IgD-negative memory B cell (primary cell): ENCODE measurements around the gene FASTK. TPM values are rescaled to one million over a fixed set of nuclear protein-coding genes. Genes with fewer than 3 reads are reported as not detected.

Experiments used
- H3K27ac Mint-ChIP-seq, 3 donors: one replicate each; pipeline ENCODE4 v1.8.0; 2020 to 2022; ENCODE audit warnings: mild to moderate bottlenecking in 3 of 3, mixed read lengths in 3 of 3, moderate library complexity in 1 of 3
- H3K27me3 Mint-ChIP-seq: one replicate; pipeline ENCODE4 v1.8.0; 2021; ENCODE audit warnings: mixed read lengths
- H3K36me3 Mint-ChIP-seq: one replicate; pipeline ENCODE4 v1.8.0; 2020; ENCODE audit warnings: mild to moderate bottlenecking, mixed read lengths
- H3K4me1 Mint-ChIP-seq, 3 donors: one replicate each; pipeline ENCODE4 v1.8.0; 2020 to 2022; ENCODE audit warnings: mixed read lengths in 3 of 3, mild to moderate bottlenecking in 1 of 3
- H3K4me3 Mint-ChIP-seq, 4 donors: one replicate each; pipeline ENCODE4 v1.8.0; 2020 to 2022; ENCODE audit warnings: mild to moderate bottlenecking in 4 of 4, mixed read lengths in 4 of 4, moderate library complexity in 3 of 4
- H3K9me3 Mint-ChIP-seq, 3 donors: one replicate each; pipeline ENCODE4 v1.8.0; 2020 to 2021; ENCODE audit warnings: mixed read lengths in 3 of 3, mild to moderate bottlenecking in 1 of 3
- polyA plus RNA-seq: library from polyadenylated mRNA; unstranded; fragments of 300-500 nt; fragmentation: Illumina TruSeq; gene quantifications from one replicate; pipeline ENCODE4 v1.2.3, GENCODE V29; 2021

Gene FASTK
- polyA plus RNA-seq, 1 donor from 2014 or later: 55.4 TPM

- no peaks in the 10 kb centered on the region for H3K9me3 Mint-ChIP-seq
- H3K4me3 Mint-ChIP-seq: no peak overlapping the region
- H3K27me3 Mint-ChIP-seq: no peaks in the 10 kb centered on the region
- peaks cover 11% of the 10 kb centered on the region for H3K36me3 Mint-ChIP-seq
- H3K27ac Mint-ChIP-seq: peak overlapping the region in 1 of 3 donors; percentile 67
- H3K4me1 Mint-ChIP-seq: peaks cover 4 to 8% (median 5%) of the 10 kb centered on the region in 3 donors
Observed at GRCh38 chr7:151122276-151122675, 41.7 kb upstream of the FASTK start.

DNA sequence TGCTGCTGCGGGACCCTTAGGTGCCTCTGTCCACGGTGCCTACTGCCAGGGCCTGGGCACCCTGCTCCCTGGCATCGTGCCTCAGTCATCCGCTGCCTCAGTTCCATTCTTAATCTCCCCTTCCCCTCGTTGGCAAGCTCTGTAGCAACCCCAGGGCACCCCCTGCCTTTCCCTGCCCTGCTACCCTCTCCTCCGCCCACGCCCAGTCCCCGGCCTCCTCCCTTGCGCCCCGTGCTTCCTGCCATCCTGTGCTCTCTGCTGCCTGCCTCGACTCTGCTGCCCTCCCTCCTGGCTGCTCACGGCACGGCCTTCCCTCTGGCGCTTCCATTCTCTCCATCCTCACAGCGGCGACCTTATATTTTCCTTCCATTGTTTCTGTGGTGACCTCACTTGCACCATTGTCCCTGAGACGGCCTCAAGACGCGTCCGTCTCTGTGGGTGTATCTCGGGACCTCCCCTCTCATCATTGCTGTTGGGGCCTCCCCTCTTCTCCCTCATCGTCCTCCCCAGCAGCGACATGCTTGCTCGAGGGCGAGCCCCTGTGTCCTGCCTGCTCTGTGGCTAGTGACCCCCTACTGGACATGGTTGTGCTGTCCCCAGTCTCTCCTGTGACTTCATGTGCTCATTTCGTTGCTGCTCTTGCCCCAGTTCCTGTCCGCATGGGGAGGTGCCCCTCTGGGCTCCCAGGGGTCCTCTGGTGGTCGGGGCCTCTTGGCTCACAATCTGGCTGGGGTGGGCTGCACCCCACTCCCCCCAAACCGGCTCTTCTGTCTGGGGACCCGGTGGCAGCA, 41.0 kb upstream of the FASTK start:
- Mint-ChIP-seq H3K9me3 (no peaks in the 10 kb centered on the region), H3K27me3 (no peaks in the 10 kb centered on the region), H3K4me3 (peak overlapping the region in 1 of 4 donors; percentile 28), H3K4me1 (peaks cover 4 to 8% (median 5%) of the 10 kb centered on the region in 3 donors), H3K27ac (peak overlapping the region in 1 of 3 donors; percentile 73), H3K36me3 (peaks cover 11% of the 10 kb centered on the region)

DNA sequence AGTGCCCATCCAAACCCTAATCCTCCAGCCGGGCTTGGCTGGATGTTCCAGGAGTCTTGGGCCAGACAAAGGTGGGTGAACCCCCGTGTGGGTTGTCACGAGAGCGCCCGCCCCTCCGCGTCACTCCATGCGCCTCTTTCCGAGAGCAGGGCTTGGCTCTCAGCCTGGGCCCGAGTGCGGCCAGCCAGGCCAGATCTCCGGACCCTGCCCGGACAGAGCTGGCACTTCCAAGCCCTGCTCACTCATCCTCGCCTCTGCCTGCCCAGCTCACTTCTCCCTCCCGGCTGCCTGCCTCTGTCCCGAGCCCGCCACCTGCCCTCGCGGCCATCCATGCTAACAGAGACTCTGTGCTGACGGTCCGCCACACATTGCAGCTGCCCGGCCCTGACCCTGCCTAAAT, 40.3 kb upstream of the FASTK start:
- Mint-ChIP-seq H3K27ac (no peak overlapping the region), H3K4me3 (no peak overlapping the region), H3K4me1 (peaks cover 4 to 8% (median 5%) of the 10 kb centered on the region in 3 donors), H3K27me3 (peaks cover under 1% of the 10 kb centered on the region), H3K9me3 (no peaks in the 10 kb centered on the region), H3K36me3 (peaks cover 11% of the 10 kb centered on the region)

- Mint-ChIP-seq H3K36me3 (peaks cover 11% of the 10 kb centered on the region), H3K27ac (no peak overlapping the region), H3K27me3 (peaks cover 4% of the 10 kb centered on the region), H3K4me1 (peaks cover 4 to 8% (median 5%) of the 10 kb centered on the region in 3 donors), H3K9me3 (no peaks in the 10 kb centered on the region), H3K4me3 (no peak overlapping the region)
Observed at GRCh38 chr7:151119902-151120301, 39.3 kb upstream of the FASTK start.

DNA sequence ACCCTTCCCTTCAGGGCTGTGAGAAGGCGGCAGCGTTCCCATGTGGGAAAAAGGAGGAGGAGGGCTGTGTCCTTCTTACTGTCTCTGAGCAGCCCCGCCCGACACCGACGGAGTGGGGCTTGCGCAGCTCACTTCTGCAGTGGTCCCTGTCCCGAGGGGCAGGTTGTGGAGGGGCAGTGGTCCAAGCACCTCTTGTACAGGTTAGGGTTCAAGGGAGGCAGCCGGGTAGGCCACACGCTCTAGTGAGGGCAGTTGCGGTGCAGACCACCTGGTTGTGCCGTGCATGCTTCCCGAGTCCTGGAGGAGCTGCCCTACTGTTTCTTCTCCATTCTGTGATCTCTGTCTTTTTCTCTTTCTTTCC, 38.4 kb upstream of the FASTK start:
- Mint-ChIP-seq H3K9me3 (no peaks in the 10 kb centered on the region), H3K27me3 (peaks cover 4% of the 10 kb centered on the region), H3K4me1 (peaks cover 3 to 5% (median 3%) of the 10 kb centered on the region in 3 donors), H3K27ac (peak overlapping the region in 1 of 3 donors; percentile 36), H3K4me3 (peak overlapping the region in 1 of 4 donors; percentile 62), H3K36me3 (peaks cover 11% of the 10 kb centered on the region)

GRCh38 chr7:151118108-151119054, 37.8 kb upstream of the FASTK start:
- H3K36me3 Mint-ChIP-seq: peaks cover 6% of the 10 kb centered on the region
- peaks cover 0 to 3% (median 2%) of the 10 kb centered on the region in 3 donors for H3K4me1 Mint-ChIP-seq
- peak overlapping the region in 1 of 4 donors; percentile 62 for H3K4me3 Mint-ChIP-seq
- H3K27ac Mint-ChIP-seq: no peak overlapping the region
- peaks cover 9% of the 10 kb centered on the region for H3K27me3 Mint-ChIP-seq
- no peaks in the 10 kb centered on the region for H3K9me3 Mint-ChIP-seq

DNA sequence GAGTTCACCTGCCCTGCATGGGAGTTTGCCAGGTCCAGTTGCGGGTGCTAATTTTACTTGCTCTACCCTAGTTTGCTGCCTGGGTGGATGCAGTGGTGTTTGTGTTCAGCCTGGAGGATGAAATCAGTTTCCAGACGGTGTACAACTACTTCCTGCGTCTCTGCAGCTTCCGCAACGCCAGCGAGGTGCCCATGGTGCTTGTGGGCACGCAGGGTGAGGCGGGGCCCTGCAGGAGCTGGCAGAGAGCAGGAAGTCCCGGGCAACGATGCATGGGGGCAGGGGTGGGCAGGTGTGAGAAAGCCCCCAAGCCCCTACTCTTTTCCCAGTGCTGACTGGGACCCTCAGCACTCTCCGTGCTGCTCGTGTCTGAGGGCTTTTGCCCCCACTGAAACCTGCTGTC, 37.0 kb upstream of the FASTK start:
- peaks cover 0 to 3% (median 2%) of the 10 kb centered on the region in 3 donors for H3K4me1 Mint-ChIP-seq
- peaks cover 15% of the 10 kb centered on the region for H3K27me3 Mint-ChIP-seq
- peak overlapping the region in 3 of 4 donors; percentile 20 to 76 (median 65) for H3K4me3 Mint-ChIP-seq
- H3K27ac Mint-ChIP-seq: peak overlapping the region in 2 of 3 donors; percentile 21 to 43
- peaks cover 5% of the 10 kb centered on the region for H3K36me3 Mint-ChIP-seq
- no peaks in the 10 kb centered on the region for H3K9me3 Mint-ChIP-seq

GRCh38 chr7:151116603-151117440, 36.2 kb upstream of the FASTK start:
- H3K4me1 Mint-ChIP-seq: peaks cover 0 to 3% (median 2%) of the 10 kb centered on the region in 3 donors
- peaks cover 15% of the 10 kb centered on the region for H3K27me3 Mint-ChIP-seq
- H3K4me3 Mint-ChIP-seq: peak overlapping the region in 3 of 4 donors; percentile 20 to 81 (median 72)
- H3K9me3 Mint-ChIP-seq: no peaks in the 10 kb centered on the region
- peaks cover 5% of the 10 kb centered on the region for H3K36me3 Mint-ChIP-seq
- peak overlapping the region in 1 of 3 donors; percentile 21 for H3K27ac Mint-ChIP-seq

GRCh38 chr7:151115836-151116418, 35.3 kb upstream of the FASTK start:
- Mint-ChIP-seq H3K9me3 (no peaks in the 10 kb centered on the region), H3K4me1 (peaks cover 0 to 3% (median 2%) of the 10 kb centered on the region in 3 donors)

DNA sequence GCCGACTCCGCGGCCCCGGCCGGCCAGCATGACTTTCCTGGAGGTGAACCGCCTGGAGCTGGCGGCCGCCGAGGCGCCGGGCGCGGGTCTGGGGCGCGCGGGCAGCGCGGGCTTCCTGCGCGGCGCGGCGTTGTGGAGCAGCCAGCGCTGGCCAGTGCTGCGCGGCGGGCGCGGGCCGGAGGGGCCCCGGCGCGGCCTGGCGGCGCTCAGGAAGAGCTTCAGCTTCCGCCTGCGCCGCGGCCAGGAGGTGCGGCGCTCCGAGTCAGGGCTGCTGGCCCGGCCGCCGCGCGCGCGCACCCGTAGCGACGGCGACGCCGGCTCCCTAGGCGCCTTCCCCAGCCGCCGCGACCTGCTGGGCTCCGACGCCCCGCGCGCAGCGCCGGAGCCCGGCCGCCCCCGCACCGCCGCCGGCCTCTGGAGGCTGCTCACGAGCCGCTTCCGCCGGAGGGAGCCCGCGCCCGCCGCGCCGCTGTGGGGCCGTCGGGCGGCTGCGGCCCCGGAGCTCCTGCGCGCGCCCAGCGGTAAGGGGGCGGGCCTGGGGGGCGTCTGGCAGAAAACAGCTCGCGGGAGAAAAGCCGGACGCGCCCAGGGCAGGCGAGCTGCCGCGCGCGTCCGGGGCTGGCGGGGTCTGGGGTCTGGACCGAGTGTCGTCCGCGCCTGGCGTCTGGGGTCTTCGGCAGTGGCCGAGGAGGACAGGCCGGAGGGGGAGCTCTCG, 34.7 kb upstream of the FASTK start:
- Mint-ChIP-seq H3K27ac (no peak overlapping the region), H3K9me3 (no peaks in the 10 kb centered on the region), H3K4me3 (peak overlapping the region in 3 of 4 donors; percentile 46 to 86 (median 73)), H3K27me3 (peaks cover 15% of the 10 kb centered on the region), H3K36me3 (peaks cover 5% of the 10 kb centered on the region), H3K4me1 (peaks cover 0 to 3% (median 2%) of the 10 kb centered on the region in 3 donors)

More at GRCh38 chr7:151115836-151116418, 35.3 kb upstream of the FASTK start:
- Mint-ChIP-seq H3K4me3 (peak overlapping the region in 3 of 4 donors; percentile 46 to 86 (median 73)), H3K27me3 (peaks cover 15% of the 10 kb centered on the region), H3K27ac (no peak overlapping the region), H3K36me3 (peaks cover 5% of the 10 kb centered on the region)

DNA sequence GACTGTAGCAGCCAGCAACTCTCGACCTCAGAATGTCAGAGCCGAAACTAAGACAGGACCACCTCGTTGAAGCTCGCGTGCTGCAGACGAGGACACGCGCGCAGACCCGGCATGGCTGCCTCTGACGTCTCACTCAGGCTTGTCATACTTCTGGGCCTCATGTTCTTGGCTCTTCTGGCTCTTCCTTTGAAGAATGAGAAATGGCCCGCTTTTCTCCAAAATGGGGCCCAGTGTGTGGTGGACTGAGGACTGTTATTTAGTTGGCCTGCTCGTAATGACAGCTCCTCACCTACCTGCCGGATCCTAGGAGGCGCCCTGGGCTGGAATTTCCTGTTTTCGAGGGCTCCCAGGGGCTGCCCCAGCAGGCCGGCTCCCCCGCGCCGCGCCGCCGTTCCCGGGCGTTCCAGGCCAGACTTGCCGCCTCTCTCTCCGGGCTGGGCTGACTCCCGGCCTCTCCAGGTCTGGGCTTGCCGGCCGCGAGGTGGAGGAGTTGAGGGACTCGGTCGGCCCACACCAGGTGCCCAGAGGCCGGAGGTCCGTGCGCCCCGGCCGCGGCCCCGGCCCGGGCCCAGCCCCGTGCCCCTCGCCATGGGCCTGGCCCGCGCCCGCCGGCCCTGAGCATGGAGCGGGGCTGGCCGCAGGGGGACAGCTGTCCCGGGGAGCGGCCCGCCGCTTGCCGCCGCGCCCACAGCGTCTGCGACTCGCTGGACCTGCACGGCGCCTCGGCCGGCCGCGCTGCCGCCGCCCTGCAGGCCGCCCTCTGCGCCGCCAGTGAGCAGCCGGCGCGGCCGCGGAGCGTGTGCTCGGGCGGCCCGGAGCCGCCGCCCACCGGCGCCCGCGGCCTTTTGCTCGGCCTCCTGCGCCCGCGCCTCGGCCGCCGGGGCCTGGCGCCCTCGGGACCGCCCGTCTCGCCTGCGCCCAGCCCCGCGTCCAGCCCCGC, 33.8 kb upstream of the FASTK start:
- Mint-ChIP-seq H3K9me3 (no peaks in the 10 kb centered on the region), H3K27me3 (peaks cover 15% of the 10 kb centered on the region), H3K4me3 (peak overlapping the region in 2 of 4 donors; percentile 55 to 77), H3K4me1 (peaks cover 0 to 3% (median 2%) of the 10 kb centered on the region in 3 donors), H3K36me3 (peaks cover 2% of the 10 kb centered on the region), H3K27ac (peak overlapping the region in 1 of 3 donors; percentile 28)

DNA sequence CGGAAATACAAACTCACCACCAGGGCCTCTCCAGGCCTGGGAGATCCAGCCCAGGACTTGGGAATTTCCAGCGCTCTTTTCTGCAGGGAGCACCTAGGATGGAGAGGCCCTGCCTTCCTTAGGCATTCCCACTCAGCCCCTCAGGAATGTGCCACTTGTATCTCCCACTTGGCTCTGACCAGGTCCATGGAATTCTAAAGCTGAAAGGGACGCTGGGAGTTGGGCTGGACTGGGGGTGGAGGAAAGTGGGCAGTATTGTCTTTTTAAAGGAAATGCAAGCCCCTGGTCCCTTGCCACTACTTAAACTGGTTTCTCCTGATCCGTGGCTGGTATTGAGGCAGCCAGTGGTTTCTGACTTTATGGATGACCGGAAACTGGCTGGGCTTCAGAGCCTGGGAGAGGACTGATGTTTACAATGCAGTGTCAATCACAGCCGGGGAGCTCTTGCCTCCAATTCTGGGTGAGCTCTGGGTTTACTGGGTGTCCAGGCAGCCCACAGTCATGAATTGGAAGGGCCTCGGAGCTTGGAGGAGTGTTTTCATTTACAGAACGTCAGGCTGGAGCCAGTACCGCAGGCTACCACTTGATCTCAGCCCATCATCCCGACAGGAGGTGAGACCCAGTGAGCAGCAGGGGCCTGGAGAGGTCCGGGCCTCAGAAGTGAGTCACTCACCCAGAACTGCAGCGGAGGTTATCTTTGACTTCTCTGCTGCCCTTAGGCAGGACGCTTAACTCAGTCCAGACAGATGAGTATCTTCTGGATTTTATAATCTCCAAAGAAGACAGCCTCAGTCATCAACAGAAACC, 32.9 kb upstream of the FASTK start:
- H3K36me3 Mint-ChIP-seq: no peaks in the 10 kb centered on the region

More for the DNA sequence above, 32.9 kb upstream of the FASTK start:
- Mint-ChIP-seq H3K4me3 (peak overlapping the region in 2 of 4 donors; percentile 55 to 77), H3K27me3 (peaks cover 15% of the 10 kb centered on the region), H3K27ac (peak overlapping the region in 1 of 3 donors; percentile 28), H3K9me3 (no peaks in the 10 kb centered on the region), H3K4me1 (peaks cover 0 to 2% (median under 1%) of the 10 kb centered on the region in 3 donors)
